ENCODE results near the gene PARP6. TPM values are rescaled to one million over a fixed set of nuclear protein-coding genes. Genes with fewer than 3 reads are reported as not detected.
A peak's percentile ranks its signal among the peaks of the same experiment; 100 is the strongest.

The PARP6 gene
- total and polyA plus RNA-seq, 9 of the 15 experiments (the other 6 are each of a cell fraction or from before 2014, with no cell fraction given): 14.8 to 83.2 (median 28.3) TPM

DNA sequence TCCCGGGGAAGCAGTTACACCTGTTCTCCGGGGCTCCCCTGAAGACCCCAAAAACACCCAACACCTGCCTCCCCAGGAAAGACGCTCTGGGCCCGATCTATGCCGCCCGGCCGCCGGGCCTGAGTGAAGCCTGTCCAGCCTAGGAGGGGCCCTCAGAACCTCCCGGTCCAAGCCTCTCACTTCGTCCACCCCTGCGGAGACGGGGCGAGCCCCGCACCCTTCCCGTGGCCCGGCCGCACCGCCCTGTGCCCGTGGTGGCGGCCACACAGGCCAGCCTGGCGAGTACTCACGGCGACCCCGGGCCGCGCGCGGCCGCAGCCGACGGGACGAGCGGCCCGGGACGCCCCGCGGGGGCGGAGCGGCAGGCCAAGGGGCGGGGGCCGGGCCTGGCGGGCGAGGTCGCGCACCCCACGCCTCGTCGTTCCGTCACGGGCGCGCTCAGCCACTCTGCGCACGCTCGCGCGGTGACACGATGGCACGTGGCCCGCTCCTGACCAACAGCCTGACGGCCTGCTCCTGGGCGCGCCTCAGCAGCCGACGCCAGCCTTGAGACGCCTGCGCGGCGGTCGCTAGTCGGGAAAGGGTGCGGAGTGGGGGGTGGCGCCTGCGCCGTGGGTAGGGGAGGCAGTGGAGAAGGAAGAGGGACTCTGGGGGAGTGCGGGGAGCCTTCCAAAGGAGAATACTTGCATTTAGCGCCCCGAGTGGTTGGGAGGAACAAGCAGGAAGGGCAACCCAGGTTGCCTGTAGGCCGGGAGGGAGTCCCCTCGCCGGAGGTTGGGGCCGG is at the start of gene PARP6 (continued):
- TF ChIP-seq, protein P1, sequence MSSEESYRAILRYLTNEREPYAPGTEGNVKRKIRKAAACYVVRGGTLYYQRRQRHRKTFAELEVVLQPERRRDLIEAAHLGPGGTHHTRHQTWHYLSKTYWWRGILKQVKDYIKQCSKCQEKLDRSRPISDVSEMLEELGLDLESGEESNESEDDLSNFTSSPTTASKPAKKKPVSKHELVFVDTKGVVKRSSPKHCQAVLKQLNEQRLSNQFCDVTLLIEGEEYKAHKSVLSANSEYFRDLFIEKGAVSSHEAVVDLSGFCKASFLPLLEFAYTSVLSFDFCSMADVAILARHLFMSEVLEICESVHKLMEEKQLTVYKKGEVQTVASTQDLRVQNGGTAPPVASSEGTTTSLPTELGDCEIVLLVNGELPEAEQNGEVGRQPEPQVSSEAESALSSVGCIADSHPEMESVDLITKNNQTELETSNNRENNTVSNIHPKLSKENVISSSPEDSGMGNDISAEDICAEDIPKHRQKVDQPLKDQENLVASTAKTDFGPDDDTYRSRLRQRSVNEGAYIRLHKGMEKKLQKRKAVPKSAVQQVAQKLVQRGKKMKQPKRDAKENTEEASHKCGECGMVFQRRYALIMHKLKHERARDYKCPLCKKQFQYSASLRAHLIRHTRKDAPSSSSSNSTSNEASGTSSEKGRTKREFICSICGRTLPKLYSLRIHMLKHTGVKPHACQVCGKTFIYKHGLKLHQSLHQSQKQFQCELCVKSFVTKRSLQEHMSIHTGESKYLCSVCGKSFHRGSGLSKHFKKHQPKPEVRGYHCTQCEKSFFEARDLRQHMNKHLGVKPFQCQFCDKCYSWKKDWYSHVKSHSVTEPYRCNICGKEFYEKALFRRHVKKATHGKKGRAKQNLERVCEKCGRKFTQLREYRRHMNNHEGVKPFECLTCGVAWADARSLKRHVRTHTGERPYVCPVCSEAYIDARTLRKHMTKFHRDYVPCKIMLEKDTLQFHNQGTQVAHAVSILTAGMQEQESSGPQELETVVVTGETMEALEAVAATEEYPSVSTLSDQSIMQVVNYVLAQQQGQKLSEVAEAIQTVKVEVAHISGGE (CRISPR knock-in tag; IDR thresholded peaks at IDR 0.05): 0 out of 6 replicates have a peak, but pooled peaks of 1 of the 3 experiments have one; percentile 32
- TF ChIP-seq BRD4 (IDR thresholded peaks at IDR 0.05) (no peak), TOE1 (IDR thresholded peaks at IDR 0.05; ENCODE audit: borderline replicate concordance) (peak; percentile 81; the same call in 1 of the 2 replicates), TOE1 (CRISPR knock-in tag; IDR thresholded peaks at IDR 0.05; ENCODE audit: borderline replicate concordance, low read depth) (no peak), NR1H2 (CRISPR knock-in tag; IDR thresholded peaks at IDR 0.05) (no peak), RAD51 (IDR thresholded peaks at IDR 0.05; ENCODE audit: borderline replicate concordance, low read depth) (peak; percentile 89), GATAD2B (IDR thresholded peaks at IDR 0.05; ENCODE audit: borderline replicate concordance) (peak; percentile 91), TCFL5 (CRISPR knock-in tag; conservative IDR thresholded peaks at IDR 0.05) (no peak), PPARD (CRISPR knock-in tag; IDR thresholded peaks at IDR 0.05) (no peak), MEF2D (tag; conservative IDR thresholded peaks at IDR 0.05; ENCODE audit: low read depth) (no peak), YBX1 (IDR thresholded peaks at IDR 0.05) (no peak), RFX1 (IDR thresholded peaks at IDR 0.05) (no peak), TAF15 (IDR thresholded peaks at IDR 0.05; ENCODE audit: low read depth, low read length) (no peak), FOXM1 (IDR thresholded peaks at IDR 0.05; ENCODE audit: low read depth) (no peak), FOXM1 (CRISPR knock-in tag; IDR thresholded peaks at IDR 0.05; ENCODE audit: low read depth) (peak; percentile 57; the same call in 1 of the 2 replicates), GTF2E2 (tag; IDR thresholded peaks at IDR 0.05) (no peak), ZNF347 (CRISPR knock-in tag; IDR thresholded peaks at IDR 0.05; ENCODE audit: low read depth) (no peak), NFYB (IDR thresholded peaks at IDR 0.05; ENCODE audit: extremely low read depth, insufficient read length) (peak; percentile 42), ZNF717 (CRISPR knock-in tag; IDR thresholded peaks at IDR 0.05) (no peak), RNF2 (IDR thresholded peaks at IDR 0.05) (peak; percentile 79), KDM5B (IDR thresholded peaks at IDR 0.05; ENCODE audit: insufficient replicate concordance, low read depth, low read length) (peak; percentile 82), ZNF224 (CRISPR knock-in tag; IDR thresholded peaks at IDR 0.05) (no peak), CSDE1 (IDR thresholded peaks at IDR 0.05) (no peak), ZNF75A (CRISPR knock-in tag; IDR thresholded peaks at IDR 0.05) (no peak), ATF7 (IDR thresholded peaks at IDR 0.05) (peak; percentile 82)
- TF ChIP-seq, protein P2, sequence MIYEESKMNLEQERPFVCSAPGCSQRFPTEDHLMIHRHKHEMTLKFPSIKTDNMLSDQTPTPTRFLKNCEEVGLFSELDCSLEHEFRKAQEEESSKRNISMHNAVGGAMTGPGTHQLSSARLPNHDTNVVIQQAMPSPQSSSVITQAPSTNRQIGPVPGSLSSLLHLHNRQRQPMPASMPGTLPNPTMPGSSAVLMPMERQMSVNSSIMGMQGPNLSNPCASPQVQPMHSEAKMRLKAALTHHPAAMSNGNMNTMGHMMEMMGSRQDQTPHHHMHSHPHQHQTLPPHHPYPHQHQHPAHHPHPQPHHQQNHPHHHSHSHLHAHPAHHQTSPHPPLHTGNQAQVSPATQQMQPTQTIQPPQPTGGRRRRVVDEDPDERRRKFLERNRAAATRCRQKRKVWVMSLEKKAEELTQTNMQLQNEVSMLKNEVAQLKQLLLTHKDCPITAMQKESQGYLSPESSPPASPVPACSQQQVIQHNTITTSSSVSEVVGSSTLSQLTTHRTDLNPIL (CRISPR knock-in tag; IDR thresholded peaks at IDR 0.05): no peak
